HG03520 (cell line): ENCODE results near the gene WDCP.
"Not testable (repeated sequence)": the region's sequence is repeated elsewhere in the genome, so short reads cannot be mapped to it uniquely, and the experiment has no call there.

Source experiments
- ATAC-seq: cut with Tn5 transposase; IDR thresholded peaks from one replicate; pipeline ENCODE4 v1.9.1; 2021; ENCODE audit warnings: mild to moderate bottlenecking, moderate library complexity; ENCODE audit not compliant: unreplicated experiment

The WDCP gene

DNA sequence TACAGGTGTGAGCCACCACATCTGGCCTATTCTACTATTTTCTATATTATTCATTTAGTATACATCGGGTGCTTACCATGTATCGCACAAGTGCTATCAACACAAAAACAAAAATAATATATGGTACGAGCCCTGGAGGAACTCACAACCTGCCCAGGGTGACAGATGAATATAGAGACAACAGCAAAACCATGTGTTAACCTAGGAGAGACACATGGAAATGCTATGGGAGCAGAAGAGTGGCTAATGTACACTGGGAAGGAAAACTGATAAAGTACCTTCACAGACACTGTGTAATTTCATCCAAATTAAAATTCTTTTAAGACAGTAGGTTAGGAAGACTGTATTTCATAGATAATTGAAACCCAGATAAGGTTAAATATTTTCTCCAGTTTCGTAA, 25.1 kb upstream of the WDCP start:
- ATAC-seq = no peak

DNA sequence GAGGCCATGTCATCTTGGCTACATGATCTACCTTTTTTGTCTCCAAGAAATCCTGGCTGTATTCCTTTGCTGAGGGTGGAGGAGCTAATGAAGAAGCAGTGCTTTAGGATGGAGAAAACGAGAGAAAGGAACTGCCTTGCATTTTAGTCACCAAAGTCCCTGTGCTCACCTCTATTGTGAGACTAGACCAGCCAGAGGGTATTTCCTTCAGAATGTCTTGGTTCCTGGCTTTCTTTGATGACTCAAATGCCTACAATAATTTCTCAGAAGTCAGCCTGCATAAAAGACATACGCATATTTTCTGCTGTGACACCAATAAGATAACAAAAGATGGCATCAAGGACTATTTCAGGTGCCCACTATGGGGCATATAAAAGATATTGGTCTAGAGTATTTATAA, 18.1 kb upstream of the WDCP start:
- no peak for ATAC-seq

DNA sequence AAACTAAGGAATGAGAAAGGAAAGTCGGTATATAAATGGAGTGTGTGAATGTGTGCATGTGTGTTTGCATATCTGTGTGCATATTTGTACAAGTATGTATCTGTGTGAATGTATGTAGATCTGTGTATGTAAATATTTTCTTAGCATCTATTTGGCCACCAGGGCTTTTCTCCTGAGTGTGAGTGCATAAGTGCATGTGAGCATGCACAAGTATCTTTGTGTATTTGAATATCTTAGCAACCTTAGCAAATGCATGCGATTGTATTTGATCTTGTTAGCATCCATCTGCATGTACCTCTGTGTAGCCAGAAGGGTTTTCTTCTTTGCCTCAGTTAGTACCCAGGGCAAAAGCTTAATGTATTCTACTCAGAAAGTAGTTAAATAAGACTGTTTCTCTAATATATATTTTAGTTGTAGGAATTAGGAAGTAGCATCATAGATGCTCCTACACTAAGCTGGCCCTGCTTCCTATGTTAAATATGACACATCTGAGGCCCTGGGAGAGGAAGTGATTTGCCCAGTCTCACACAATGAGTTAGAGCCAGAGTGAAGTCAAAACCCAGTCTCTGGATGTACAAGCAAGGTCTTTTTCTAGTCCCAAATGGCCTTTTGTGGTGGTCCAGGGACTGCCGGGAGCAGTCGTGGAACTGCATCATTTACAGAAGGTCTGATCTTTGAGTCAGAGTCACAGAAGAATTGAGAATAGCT, 11.5 kb upstream of the WDCP start:
- ATAC-seq = no peak

DNA sequence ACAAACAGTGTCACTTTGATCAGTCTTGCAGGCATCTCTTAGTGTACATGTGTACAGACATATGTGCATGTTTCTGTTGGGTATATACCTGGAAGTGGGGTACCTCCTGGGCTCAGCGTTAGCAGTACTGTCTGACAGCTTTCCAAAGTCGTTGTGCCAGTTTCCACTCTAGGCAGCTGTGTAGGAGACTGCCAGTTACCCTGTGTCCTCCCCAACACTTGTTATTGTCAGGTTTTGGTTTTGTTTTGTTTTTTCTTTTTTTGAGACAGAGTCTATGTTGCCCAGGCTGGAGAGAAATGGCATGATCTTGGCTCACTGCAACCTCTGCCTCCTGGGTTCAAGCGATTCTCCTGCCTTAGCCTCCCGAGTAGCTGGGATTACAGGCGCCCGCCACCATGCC, 8.6 kb upstream of the WDCP start:
- no peak for ATAC-seq

DNA sequence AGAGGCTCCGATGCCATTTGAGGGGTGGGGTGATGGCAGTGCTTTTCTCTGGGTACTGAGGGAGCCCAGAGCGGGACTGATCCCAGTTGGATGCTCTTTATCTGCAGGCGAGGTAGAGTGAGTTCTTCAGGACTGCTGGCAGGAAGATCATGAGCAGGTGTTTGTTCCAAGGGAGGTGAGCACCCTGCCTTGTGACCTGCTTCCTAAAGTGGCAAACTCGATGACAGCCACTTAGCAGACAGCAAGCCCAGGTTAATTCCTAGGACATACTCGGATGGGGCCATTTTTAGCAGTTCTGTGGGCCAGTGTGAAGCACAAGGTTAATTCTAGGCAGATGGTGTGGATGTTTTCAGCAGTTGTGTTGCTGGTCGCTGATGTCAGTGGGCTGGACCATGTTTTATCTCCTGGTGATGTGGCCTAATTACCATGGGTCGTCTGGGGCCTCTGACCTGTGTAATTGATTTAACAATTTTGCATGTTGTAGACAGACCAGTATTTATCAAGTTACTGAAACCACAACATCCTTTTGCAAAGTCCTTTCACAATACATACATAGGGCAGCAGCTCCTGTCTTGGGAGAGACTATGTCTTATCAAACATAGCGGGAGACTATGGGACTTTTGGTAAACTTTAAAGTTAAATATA, 7.3 kb upstream of the WDCP start:
- no peak for ATAC-seq

DNA sequence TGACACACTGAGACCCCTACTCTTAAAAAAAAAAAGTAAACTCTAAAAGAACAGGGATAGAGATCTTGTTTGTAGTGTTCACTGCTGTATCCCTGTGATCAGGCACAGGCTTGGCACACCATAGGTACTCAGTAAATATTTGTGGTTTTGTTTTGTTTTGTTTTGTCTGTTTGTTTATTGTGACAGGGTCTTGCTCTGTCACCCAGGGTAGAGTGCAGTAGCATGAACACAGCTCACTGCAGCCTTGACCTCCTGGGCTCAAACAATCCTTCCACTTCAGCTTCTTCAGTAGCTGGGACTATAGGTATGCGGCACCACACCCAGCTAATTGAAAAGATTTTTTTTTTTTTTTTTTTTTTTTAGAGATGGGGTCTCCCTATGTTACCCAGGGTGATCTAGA, 5.8 kb upstream of the WDCP start:
- no peak for ATAC-seq

DNA sequence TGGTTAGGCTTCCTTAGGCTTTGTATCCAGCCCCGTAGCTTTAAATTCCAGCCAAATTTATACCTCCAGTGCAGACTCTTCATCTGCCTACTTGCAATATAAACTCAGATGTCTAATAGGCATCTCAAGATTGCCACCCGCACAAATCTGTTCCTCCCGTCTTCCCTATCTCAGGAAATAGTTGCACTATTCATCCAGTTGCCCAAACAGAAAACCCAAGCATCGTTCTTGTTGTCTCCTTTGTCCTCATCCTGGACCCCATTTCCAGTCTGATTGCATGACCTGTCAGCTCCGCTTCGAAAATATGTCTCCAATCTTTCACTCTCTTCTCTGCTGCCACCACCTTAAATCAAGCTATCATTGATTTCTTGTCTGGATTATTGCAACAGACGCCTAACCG, 4.6 kb upstream of the WDCP start:
- no peak for ATAC-seq

DNA sequence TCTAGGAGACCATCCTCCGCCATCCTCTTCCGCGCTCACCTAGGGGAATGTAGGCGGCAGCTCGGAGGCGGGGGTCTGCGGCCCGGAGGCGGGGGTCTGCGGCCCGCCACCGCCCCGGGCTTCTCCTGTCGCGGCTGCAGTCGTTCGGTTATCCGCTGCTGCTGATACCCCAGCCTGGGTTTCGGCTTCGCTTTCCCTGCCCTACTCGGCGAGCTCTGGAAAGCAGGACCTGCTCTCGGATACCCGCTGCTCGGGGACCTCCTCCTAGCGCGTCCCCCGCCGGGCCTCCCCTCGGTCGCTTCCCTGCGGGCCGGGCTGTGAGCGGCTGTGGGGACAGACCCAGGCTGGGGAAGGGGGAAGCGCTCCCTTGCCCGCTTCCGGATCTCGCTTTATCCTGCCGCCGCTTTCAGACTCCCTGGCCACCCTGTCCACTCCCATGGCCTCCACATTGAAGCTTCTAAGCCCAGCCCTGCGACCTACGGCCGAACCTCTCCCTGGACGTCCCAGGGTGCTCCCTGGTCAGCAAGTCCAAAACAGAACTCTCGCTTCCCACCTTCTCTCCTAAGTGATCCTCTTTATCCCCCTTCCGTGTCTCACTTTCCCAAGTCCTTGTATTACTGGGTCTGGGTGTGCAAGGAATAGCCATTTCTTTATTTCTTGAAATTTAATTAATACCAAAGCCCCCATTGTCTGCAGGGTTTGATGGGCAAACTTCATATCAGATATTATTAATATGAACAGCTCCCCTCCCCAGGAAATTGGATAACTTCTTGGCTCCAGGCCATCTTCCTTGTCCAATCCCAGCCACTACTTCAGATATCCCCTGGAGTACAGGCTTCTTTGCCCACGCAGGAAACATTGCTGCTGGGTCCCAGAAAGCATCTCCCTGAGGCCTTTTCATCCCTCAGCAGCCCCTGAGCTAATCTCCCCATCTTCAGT, 3.1 kb upstream of the WDCP start:
- no peak for ATAC-seq

DNA sequence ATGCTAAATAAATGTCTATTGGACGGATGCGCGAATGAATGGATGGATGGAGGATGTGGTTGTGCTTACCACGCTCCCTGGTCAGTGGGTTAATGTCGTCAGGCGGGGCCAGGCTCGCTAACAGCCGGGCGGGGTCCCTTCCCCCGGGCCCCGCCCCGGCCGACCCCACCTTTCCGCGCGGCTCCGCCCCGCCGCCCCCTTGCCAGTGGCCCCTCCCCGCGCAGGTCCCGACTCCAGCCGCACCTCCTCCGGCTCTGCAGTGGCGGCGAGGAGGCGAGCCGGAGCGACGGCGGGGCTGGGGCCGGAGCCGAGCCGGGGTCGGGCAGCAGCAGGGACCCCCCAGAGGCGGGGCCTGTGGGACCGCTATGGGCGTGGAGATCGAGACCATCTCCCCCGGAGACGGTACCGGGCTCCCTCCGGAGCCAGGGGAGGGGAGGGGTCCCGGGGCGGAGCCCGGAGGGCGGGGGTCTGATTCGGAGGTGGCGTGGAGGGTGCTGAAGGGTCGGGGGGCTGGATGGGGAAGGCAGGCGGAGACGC, 2.4 kb upstream of the WDCP start, which contains the start of gene FKBP1B:
TSS of gene FKBP1B (plus strand) at position 257 of the 537 bp plus-strand sequence. CDS start at position 366, 109 bp downstream.
- no peak for ATAC-seq

DNA sequence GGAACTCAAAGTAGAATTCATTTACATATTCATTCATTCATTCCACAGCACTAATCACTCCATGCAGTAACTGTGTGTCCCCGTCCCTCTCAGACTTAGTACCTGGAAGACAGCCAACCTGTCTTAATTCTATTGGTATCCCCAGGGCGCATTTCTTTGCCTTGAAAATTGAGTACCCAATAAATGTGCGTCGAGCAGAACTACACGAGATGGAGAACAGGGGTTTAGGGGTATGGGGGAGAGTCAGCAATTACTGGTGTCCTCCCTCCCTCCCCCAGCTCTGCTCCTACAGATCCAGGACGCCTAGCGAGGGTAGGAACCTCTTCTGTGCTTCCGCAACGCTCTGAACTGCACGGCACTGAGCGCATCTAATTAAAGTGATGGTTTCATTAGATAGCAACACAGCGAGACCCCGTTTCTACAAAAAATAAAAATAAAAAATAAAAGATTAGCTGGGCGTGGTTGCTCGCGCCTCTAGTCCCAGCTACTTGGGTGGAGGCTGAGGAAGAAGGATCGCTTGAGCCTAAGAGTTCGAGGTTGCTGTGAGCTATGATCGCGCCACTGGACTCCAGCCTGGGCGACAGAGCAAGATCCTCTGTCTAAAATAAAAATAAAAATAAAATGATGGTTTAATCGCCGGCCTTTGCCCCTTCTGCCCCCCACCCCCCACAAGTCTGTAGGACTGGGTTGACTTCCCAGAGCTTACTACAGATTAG, 1.7 kb upstream of the WDCP start:
- ATAC-seq = no peak

DNA sequence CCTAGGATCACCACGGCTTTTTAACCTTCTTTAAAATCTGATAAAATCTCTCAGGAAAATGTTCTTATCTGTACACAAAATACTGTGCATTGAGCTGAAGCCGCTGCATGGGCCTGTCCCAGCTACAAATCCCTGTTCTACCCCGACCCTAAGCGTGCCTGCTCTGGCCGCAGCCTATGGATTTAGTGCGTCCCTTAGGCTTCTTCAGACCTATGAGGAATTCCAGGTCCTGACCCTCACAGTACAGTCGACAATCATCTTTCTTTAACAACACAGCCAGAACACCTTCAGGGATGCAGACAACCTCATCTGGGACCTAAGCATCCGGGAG, 477 bp upstream of the WDCP start:
- no peak for ATAC-seq

DNA sequence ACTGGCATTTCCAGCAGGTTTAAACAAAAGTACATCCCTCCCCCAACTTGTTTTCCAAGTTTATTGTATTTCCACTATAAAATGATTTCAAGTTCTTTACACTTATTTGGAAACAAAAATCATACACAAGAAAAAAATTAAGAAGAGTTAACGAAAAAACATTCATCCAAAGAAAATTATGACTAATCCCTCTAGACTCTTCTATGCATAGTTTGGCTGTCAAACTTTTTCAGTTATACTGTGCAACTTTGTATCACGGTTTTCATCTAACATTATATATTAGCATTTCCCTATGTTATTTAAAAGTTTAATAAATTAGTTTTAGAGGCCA, 627 bp downstream of the WDCP start:
- ATAC-seq = no peak

DNA sequence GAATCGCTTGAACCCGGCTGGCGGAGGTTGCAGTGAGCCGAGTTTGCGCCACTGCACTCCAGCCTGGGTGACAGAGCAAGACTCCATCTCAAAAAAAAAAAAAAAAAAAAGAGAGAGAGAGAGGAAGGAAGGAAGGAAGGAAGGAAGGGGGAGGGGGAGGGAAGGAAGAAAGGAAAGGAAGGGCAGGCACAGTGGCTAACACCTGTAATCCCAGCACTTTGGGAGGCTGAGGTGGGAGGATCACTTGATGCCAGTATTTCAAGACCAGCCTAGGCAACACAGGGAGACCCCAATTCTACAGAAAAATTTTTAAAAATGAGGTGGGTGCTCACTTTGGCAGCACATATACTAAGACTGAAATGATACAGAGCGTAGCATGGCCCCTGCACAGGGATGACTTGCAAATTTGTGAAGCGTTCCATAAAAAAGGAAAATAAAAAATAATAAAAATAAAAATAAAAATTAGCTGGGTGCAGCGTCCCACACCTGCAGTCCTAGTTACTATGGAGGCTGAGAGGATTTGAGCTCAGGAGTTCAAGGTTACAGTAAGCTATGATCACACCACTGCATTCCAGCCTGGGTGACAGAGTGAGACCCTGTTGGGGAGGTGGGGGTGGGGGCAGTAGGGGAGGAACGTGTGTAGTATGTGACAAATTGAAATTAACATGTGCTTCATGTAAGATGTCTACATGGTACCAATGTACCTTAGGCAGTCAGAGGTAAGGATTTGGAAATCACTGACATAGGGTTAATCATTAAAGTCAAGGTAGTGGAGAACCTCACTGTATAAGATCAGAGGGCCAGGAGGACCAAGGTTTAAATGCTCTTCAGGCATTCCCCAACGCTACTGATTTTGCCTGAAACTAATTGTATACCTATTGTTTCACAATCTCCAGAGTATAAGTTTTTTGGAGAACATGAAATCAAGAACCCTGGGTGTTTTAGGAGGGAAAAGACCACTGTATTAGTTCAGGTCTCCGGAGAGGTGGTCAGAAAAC, 1.4 kb downstream of the WDCP start:
- ATAC-seq = no peak

DNA sequence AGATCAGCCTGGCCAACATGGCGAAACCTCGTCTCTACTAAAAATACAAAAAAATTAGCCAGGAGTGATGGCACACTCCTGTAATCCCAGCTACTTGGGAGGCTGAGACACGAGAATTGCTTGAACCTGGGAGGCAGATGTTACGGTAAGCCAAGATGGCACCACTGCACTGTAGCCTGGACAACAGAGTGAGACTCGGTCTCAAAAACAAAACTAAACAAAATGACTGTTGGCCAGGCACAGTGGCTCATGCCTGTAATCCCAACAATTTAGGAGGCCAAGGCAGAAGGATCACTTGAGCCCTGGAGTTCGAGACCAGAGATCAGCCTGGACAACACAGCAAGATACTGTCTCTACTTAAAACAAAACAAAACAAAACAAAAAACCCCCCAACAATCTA, 4.1 kb downstream of the WDCP start:
- not testable (repeated sequence) for ATAC-seq

DNA sequence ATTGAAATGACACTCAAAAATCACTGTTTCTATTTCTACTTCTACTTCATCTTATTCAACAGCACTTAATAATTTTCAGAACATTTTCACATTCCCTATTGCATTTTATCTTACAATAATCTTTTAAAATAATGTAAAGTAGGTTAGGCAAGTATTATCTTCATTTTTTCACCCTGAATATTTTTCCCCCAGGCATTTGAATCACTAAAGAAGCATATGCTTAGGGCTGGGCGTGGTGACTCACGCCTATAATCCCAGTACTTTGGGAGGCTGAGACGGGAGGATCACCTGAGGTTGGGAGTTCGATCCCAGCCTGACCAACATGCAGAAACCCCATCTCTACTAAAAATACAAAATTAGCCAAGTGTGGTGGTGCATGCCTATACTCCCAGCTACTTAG, 6.7 kb downstream of the WDCP start:
- ATAC-seq = no peak

DNA sequence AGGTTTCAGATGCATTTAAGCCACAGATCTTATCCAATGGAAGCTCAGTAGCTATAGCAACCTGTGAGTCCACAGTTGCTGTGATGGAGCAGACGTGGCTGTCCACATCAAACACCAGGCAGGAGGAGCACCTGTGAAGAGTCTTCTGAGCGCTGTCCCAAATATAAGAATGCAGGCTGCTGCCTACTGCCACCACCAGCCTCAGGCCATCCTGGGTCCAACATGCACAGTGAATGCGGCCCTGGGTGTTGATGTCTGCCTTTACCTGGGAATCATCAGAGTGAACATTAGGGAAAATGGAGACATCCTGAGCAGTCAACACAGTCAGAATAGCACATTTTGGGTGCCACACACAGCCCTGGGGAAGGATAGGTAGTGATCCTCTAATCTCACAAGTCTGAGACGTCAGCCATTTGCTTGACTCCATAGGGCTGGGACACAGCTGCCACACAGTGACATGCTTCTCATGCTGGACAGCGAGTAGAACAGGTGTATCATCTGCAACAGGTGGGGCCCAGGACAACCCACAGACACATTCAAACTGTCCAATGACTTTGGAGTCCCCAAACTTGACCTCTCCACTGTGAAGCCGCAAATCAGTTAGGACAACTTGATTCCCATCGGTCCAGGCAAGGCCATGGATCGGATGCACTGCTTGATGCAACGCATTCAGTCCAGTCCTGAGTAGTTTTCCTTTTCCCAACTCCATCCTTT, 8.2 kb downstream of the WDCP start:
- no peak for ATAC-seq

DNA sequence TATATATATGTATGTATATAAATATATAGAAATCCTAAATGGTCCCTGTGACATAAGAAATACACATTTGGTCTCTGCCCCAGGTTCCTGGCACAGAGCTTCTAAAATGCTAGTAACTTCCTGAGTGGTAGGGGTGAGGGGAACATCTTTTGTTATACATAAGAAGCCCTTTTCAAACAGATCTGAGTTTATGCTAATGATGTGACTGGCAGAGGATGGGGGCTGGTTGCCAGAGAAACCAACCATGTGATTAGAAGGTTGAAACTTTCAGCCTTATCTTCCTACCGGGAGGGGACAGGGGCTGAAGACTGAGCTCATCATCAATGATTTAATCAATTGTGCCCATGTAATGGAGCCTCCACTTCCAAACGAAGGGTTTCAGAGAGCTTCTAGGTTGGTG, 21.0 kb downstream of the WDCP start:
- no peak for ATAC-seq

DNA sequence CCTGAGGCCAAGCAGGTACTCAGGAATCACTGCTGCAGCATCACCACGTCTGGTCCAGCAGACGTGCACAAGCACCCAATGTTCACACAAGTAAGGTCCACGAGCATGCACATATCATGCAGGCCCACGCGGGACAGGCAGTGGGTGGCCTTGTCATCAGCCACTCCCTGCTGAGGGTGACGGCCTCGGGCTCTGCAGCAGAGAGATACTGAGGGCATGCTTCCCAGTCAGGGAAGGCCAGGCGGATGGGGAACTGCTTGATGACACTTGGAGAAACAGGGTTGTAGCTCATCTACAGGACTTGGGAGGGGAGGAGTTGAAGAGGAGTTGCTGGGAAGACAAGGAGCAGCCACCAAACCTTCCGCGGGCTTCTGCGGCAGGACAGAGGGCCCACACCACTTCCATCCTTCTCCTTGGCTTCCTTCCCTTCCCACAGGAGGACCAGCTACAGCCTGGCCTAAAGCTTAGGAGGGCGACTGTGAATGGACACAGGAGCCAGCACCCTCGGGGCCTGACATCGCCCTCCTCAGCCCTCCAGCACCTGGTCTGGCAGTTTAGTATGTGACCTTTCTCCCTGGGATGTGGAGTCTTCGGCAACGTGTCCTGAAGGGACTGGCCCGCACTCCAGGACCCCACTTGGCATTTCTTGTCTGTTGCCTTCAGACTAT, 22.1 kb downstream of the WDCP start:
- no peak for ATAC-seq

DNA sequence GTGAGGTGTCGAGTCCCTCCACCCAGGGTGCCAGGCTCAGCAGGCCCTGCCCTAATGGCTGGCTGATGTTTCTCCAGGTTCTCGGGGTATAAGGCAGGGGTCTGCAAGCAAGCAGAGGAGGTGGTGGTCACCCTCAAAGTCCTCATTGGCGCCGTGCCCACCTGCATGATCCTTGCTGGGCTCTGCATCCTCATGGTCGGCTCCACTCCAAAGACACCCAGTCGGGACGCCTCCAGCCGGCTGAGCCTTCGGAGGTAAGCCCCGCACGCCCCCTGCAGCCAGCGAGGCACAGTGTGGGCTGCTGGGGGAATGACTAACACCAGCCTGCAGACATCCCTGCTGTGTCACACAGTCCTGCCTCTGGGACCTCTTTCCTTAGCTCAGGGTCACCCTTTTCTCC, 23.2 kb downstream of the WDCP start:
- no peak for ATAC-seq
